Measurements from ENCODE around the gene LRP1-AS.

Gene LRP1-AS

DNA sequence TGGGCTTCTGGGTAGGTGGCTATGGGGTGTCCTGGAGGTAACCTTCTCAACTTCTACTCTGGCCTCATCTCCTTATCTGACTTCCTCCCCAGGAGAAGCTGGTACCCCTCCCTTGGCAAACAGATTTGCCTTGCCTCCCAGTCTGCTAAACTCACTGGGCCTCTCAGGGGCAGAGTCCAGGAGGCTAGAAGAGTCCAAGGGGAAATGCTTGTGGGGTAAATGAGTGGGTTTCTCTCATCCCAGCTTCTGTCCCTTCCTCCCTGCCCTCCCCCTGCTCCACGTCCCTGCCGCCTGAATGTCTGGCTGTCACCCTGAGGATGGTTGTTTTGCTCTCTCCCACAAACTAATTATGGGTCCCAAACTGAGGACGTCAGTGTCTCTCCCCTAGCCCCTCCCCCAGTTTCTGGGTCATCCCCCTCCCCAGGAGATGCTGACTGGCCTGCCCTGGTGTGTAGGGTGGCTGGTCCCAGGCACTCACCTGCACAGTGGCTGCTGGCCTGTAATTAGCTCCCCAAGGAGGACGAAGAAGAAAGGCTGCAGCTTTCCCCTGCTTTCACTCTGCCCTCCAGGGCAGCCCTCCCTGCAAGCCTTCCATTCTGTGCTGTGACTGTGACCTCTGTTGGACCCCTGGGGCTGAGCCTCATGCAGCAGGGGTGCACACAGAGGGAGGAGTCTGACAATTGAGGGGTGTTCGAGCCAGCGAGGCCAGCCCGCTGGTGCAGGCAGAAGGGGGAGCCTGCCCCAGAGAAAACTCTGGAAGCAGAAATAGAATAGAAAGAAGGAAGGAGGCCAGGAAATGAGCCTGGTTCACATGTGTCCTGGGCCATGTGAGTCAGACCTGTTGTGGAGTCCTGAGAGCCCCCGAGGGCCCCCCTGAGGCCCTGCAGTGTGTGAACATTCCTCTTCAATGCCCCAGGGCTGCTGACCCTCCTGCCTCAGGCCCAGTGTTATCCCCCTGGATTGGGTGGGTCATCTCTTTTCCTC lies at the start of gene LRP1-AS:
TSS of gene LRP1-AS (minus strand) at position 659 of the 984 bp plus-strand sequence.
- DNase-seq = no peak

DNA sequence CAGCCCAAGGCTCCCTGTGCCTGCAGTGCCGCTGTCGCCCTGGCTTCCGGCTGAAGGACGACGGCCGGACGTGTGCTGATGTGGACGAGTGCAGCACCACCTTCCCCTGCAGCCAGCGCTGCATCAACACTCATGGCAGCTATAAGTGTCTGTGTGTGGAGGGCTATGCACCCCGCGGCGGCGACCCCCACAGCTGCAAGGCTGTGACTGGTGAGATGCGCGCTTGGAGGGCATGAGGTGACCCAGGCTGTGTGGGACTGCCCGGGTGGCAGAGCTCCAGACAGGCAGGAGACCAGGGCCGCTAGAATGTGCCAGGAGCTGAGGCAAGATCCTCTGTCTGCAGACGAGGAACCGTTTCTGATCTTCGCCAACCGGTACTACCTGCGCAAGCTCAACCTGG lies 49.5 kb upstream of the LRP1-AS start:
- DNase-seq = no peak

DNA sequence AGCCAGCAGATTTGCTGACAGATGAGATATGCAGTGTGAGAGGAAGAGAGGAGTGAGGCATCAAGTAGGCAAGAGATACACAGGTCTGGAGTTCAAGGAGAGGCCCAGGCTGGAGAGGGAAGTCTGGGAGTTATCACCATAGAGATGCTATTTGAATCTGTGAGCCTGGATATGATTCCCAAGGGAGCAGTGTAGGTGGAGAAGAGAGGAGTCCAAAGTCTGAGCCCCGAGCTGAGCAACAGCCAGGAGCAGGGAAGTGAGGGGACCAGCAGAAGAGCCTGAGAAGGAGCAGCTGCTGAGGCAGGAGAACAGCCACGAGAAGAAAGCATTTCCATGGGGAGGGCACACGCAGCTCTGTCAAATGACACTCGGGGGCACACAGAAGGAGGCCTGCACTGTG lies 49.0 kb upstream of the LRP1-AS start:
- no peak for DNase-seq

DNA sequence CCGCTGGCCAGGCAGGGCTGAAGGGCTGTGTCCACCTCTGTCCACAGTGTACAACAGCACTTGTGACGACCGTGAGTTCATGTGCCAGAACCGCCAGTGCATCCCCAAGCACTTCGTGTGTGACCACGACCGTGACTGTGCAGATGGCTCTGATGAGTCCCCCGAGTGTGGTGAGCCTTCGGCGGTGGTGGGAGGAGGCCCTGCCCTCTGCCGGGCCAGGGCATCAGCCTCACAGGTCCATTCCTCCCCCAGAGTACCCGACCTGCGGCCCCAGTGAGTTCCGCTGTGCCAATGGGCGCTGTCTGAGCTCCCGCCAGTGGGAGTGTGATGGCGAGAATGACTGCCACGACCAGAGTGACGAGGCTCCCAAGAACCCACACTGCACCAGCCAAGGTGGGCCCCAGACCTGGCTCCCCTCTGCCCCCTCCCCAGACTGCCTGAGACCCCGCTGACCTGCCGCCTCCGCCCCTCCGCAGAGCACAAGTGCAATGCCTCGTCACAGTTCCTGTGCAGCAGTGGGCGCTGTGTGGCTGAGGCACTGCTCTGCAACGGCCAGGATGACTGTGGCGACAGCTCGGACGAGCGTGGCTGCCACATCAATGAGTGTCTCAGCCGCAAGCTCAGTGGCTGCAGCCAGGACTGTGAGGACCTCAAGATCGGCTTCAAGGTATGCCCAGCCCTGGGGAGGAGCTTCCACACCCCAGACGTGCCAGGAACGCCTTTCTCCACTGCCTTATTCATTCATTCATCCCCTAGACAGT lies 48.4 kb upstream of the LRP1-AS start:
- no peak for DNase-seq

DNA sequence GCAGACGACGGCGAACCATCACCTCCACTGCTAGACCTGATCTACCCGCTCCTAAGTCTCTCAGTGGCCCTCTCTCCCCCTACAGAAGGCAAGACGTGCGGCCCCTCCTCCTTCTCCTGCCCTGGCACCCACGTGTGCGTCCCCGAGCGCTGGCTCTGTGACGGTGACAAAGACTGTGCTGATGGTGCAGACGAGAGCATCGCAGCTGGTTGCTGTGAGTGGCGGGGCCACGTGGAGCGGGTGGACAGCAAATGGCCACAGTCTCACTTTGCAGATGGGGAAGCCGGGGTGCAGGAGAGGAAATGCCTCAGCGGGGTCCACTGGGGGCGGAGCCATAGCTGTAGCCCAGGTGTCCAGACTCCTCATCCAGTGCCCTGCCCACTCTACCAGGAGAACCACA lies 47.8 kb upstream of the LRP1-AS start:
- DNase-seq = no peak

DNA sequence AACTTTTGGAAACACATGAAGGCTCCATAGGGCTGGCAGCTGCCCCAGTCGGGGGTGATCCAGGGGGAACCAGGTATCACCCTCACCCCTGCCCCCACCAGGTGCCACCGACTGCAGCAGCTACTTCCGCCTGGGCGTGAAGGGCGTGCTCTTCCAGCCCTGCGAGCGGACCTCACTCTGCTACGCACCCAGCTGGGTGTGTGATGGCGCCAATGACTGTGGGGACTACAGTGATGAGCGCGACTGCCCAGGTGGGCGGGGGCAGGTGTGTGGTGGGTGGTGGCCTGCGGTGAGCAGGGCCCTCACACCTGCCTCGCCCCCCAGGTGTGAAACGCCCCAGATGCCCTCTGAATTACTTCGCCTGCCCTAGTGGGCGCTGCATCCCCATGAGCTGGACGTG lies 46.8 kb upstream of the LRP1-AS start:
- DNase-seq = no peak

DNA sequence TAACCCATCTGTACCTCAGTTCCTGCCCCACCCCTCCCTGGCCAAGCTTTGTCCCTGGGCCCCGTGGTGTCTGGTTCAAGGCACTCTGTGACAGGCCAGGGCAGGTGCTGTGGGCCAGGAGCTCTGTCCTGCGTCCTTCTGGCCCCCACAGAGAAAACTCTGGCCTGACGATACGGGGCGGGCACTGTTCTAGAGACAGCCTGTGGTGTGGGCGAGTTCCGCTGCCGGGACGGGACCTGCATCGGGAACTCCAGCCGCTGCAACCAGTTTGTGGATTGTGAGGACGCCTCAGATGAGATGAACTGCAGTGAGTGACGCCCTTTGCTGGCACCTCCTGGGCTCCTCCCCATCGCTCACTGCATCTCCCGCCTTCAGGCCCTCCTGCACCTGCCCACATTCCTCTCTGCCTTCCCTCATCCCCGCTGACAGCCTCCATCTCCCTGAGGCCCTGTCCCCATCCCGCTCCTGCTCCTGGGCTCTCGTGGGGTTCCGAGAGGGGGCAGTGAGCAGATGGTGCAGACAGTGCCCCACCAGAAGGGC lies 46.4 kb upstream of the LRP1-AS start:
- DNase-seq = no peak

DNA sequence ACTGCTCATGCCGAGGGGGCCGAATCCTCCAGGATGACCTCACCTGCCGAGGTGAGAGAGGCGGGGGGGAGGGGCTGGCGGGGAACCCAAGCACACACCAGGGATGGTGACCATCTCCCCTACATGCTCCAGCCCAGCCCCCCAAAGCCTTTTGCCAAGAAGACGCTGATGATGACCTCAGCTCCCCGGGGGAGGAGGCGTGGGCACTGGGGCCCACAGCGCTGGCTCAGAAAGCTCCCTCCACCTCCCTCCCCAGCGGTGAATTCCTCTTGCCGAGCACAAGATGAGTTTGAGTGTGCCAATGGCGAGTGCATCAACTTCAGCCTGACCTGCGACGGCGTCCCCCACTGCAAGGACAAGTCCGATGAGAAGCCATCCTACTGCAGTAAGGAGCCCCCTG lies 45.5 kb upstream of the LRP1-AS start:
- no peak for DNase-seq

DNA sequence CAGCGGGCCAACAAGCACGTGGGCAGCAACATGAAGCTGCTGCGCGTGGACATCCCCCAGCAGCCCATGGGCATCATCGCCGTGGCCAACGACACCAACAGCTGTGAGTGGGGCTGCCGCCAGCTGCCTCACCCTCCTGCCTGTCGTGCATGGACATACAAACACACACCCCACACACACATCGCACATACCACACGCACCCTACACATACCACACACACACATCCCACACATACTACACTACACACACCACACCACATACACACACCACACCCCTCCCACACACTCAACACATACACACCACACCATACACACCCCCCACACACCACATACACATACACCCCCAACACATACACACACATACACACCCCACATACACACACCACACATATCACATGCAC lies 44.0 kb upstream of the LRP1-AS start:
- no peak for DNase-seq

DNA sequence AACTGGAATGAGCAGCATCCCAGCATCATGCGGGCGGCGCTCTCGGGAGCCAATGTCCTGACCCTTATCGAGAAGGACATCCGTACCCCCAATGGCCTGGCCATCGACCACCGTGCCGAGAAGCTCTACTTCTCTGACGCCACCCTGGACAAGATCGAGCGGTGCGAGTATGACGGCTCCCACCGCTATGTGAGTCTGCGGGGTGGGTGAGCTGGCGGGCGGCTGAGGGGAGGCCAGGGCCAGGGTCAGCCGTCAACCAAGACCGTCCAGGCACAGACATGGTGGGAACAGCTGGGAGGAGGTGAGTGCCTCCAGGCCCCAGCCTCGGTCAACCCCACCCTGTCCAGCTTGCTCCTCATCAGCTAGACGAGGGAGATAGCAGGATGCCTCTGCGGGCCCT lies 43.4 kb upstream of the LRP1-AS start:
- no peak for DNase-seq

DNA sequence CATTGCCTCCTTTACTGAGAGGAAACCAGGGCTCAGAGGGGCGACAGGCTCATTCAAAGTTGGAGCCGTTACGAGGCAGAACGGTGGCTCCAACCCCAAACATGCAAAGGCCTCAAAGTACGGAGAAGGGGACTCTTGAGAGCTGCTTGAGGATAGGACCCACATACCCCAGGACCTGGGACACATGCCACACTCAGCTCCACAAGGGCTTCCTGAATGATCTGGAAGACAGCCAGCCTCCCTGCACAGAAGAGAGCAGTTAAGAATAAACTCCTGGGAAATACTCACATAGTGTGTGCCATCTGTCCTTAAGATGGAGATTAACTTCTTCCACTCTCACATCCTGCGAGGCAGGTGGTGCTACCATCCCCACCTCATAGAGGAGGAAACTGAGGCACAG lies 42.6 kb upstream of the LRP1-AS start:
- no peak for DNase-seq

DNA sequence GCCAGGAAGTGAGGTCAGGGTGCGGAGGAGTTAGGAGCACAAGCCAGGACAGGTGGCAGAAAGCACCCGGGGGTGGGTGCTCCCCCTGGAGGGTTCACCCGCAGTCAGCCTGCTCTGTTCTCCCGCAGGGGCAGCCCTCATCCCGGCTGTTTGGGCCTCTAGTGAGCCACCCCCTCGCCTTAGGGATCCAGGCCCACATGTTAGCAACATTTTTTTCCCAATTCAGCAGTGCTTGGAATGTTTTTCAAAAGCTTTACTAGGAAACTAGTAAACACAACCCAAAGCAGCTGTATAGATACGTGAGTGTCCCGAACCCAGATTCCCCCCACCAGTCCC lies 40.6 kb upstream of the LRP1-AS start:
- no peak for DNase-seq

DNA sequence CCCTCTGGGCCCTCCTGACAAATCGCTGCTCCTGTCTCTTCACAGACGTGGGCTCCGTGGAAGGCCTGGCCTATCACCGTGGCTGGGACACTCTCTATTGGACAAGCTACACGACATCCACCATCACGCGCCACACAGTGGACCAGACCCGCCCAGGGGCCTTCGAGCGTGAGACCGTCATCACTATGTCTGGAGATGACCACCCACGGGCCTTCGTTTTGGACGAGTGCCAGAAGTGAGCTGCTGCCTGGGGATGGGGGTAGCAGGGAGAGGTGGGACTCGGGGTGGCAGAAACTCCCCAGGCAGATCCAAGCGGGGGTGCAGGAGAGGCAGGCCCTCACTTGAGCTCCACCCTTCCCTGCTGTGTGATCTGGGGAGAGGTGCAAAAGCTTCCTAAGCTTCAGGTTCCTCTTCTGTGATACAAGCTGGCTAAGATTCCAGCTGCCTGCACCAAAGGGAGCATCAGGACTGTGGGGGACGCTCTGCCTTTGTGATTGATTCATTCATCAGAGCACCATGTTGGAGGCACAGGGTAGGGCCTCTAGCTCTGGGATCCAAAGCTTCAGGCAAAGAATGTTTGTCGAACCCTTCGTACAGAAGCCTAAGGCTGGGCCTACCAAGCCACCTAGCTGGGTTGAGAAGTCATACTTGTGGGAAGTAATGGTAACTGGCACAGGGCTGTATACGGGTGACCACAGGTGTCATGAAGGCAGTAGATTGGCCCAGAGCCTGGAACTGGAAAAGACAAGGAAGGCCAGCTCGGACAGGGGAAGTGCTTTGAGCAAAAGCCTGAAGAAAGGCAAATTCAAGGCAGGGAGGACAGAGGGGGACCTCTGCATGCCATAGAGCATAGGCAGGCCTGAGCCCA lies 40.0 kb upstream of the LRP1-AS start:
- DNase-seq = no peak

DNA sequence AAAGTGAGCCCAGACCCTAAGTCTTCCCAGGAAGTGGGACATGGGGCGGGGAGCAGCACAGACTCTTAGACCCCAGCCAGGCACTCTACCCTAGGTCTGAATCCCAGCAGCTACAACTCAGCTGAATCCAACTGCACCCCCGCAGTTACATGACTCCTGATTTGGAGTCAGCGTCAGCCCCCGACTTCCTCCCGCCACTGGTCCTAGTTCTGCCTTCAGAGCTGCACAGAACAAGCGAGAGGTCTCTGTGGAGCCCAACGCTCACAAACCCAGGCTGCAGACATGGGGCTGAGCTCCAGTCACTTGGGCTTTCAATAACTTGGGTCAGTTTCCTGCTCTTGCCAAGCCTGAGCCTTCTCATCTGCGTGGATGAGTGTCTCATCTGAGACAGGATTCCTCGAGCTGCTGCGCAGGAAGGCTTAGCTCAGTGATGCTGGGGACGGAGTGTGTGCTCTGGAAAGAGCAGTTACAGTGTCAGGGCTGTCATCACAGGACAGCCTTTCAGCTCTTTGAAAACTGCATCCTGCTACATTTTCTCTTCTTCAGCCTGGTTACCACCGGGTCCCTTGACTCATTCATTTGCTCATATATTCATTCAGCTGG lies 38.6 kb upstream of the LRP1-AS start:
- no peak for DNase-seq

DNA sequence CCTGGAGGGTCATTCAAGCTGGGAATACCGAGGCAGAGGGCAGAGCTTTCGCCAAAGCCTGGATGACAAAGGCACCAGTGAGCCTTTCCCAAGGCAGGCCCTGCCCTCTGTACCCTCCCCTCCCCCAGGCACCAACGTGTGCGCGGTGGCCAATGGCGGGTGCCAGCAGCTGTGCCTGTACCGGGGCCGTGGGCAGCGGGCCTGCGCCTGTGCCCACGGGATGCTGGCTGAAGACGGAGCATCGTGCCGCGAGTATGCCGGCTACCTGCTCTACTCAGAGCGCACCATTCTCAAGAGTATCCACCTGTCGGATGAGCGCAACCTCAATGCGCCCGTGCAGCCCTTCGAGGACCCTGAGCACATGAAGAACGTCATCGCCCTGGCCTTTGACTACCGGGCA lies 38.0 kb upstream of the LRP1-AS start:
- no peak for DNase-seq

DNA sequence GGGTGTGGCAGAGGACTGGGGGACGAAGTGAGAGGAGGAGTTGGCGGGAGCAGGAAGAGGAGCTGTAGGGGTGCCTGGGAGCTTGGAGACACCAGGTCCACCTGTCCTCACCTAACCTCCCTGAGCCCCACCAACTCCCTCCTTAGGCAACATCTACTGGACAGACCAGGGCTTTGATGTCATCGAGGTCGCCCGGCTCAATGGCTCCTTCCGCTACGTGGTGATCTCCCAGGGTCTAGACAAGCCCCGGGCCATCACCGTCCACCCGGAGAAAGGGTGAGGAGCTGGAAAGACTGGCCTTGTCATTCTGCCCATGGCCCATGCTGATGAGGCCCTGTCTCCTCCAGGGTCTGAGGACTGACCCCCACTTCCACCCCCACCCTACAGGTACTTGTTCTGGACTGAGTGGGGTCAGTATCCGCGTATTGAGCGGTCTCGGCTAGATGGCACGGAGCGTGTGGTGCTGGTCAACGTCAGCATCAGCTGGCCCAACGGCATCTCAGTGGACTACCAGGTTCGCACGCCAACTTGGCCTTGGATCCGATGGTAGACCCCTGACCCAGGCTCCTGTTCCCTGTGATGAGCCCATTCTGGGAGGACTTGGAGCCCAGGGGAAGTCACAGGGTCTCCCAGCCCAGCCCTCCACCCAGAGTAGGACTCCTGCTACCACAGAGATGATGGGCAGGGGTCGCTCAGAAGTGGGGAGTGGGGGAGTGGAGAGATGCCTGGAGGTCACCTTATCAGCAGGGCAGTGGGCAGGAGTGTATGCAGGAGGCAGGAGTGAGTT lies 36.7 kb upstream of the LRP1-AS start:
- no peak for DNase-seq

DNA sequence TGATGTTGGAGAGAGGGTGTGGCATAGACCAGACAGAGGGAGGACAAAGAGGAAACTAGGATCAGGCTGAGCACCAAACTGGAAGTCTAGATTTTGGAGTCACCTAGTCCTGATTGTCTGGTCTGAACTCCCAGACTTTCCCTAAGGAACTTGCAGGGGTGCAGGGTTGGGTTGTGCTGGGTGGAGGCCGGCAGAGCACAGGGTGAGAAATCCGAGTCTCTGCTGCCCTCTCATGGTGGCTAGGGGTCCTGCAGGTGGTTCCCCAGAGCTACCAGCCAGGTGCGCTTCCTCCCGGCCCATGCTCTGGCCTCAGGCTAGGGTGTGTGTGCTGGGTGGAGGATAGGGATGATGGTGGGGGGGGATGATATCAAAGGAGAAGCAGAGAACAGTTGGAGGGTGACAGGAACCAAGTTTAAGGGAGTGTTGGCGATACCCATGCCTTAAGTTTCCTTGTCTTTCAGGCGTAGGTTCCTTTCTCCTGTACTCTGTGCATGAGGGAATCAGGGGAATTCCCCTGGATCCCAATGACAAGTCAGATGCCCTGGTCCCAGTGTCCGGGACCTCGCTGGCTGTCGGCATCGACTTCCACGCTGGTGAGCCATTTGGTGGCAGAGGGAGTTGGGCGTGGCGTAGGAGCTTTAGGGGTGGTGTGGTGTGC lies 35.6 kb upstream of the LRP1-AS start:
- peak; percentile 49 for DNase-seq

DNA sequence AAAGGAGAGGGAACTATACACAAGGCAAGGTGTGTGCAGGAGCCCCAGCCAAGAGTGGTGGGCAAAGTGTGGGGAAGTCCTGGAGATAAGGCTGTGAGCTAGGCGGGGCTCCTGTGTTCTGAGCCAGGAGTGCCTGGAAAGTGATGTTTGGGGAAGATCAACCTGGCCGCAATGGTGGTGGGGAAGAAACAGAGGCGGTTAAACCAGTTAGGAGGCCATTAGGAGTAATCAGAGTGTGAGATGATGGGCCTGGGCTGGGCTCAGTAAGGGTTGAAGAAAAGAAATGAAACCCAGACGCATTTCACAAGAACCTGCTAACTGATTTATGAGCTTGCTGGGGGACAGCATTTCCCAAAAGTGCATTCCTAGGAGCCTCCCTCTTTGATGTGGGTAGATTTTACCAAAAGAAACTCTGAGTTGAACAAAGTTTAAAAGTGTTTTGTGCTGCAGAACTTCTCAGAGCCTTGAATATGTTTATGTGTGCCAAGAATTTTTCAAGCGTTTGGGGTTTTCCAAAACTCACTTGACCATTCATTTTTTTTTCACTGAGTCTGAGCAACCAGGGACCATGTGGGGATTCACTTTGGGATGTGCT lies 34.2 kb upstream of the LRP1-AS start:
- DNase-seq = no peak

DNA sequence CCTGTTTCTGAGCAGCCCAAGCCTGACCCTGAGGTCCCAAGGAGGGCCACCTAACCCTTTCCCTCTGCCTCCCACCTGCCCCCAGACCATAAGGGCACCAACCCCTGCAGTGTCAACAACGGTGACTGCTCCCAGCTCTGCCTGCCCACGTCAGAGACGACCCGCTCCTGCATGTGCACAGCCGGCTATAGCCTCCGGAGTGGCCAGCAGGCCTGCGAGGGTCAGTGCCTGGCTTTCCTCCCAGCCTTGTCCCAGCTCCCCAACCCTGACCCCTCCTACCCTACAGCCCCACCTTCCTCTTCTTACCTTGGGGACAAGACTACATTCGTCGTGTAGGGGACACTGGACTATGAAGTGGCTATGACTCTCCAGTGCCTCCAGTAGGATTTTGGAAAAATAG lies 33.7 kb upstream of the LRP1-AS start:
- no peak for DNase-seq

DNA sequence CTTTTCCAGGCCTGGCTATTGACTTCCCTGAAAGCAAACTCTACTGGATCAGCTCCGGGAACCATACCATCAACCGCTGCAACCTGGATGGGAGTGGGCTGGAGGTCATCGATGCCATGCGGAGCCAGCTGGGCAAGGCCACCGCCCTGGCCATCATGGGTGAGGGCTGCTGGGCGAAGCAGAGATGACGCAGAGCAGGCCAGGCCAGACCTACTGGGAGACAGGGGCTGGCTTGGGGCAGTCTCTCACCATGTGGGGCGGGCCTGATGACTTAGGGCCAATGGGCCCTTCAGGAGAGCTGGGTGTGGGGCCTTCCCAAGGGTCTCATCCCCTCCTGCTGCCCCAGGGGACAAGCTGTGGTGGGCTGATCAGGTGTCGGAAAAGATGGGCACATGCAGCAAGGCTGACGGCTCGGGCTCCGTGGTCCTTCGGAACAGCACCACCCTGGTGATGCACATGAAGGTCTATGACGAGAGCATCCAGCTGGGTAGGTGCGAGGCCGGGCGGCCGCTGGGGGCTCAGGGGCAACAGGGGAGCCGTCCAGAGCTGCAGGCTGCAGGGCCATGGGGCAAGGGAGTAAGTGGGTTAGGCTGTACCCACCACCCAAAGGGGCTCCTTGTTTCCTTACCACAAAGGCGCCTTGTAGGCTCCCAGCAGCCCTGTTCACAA lies 33.0 kb upstream of the LRP1-AS start:
- DNase-seq = no peak
